ENCODE results near the gene MS4A5.

MS4A5 gene

DNA sequence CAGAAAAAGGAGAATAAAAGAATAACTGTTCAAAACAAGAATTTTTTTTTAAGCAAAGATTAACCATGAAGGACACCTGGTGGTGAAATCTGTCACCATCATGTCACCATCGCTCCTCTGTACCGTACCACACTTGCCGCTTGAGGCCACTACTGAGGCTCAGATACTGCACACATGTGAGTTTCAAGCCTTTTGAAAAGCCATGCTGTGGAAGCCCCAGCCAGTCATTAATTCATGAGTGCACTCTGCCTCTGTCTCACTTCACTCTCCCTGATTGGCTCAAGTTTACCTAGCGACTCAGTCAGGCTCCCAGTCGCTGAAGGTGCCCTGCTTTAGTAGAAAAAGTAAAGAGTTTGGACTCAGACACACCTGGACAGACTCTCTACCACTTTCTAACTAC is 56.6 kb downstream of the MS4A5 start:
- DNase-seq: no peak

DNA sequence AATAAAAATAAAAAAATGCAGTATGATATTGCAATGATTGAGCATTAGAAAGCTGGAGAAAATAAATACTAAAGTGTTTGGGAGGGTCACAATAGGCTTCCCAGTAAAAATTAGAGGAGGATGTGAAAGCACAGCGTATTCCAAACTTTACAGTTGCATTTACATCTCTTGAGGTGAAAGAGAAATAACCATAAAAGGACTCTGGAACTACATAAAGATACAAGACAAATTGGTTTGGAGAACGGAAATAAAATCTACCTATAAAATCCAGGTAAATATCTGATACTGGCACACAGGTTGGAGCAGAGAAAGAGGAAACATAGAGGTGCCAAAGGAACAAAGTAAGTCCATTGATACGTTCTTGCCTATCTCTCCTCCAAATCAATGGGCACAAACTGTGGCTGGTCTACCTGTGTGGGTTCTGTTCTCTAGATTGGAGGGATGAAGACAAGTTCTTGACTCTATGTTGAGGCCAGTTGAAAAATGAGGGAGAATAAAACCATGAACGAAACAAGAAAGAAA is 63.2 kb downstream of the MS4A5 start, which contains the start of gene MS4A12:
Gene MS4A12 (plus strand): TSS at position 291 of the 522 bp plus-strand sequence. CDS start 4,541 bp downstream, outside the sequence.
- DNase-seq: no peak

DNA sequence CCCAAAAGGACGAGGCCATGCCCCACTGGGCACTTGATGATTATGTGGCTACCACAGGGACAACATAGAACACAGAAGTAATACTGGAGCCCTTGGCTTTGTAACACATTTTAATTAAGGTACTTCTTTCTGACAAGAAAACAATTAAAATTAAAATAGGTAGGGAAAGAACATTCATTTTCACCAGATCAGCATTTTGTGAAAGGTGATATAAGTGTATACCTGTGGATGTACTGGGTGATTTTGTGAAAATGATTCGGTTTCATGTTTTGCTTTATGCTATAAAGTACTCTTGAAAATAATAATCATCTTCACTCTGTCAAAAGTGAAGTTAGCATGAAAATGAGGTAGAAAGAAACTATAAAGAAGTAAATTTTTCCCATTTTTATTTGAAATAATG is 64.1 kb downstream of the MS4A5 start:
- no peak for DNase-seq
